ENCODE data around the gene SCUBE2.

DNA sequence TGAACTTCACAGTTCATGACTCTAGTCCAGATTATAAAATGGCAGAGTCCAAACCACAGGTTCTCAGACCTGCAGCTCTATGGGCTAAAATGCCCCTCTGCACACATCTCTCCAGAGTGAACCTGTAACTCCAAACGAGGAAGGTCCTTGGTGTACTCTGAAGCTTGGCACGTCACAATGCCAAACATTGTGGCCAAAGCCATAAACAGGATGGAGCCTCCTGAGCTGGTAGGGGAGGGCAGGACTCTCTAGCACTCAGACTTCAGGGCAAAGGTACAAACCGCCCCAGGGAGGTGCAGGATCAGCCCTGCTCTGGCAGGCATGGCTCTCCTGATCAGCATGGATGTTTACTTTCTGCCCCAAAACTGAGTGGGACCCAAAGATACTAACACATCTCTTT, 2.3 kb downstream of the SCUBE2 start:
- TF ChIP-seq POLR2A (IDR thresholded peaks at IDR 0.05) = no peak
- TF ChIP-seq, protein P1, sequence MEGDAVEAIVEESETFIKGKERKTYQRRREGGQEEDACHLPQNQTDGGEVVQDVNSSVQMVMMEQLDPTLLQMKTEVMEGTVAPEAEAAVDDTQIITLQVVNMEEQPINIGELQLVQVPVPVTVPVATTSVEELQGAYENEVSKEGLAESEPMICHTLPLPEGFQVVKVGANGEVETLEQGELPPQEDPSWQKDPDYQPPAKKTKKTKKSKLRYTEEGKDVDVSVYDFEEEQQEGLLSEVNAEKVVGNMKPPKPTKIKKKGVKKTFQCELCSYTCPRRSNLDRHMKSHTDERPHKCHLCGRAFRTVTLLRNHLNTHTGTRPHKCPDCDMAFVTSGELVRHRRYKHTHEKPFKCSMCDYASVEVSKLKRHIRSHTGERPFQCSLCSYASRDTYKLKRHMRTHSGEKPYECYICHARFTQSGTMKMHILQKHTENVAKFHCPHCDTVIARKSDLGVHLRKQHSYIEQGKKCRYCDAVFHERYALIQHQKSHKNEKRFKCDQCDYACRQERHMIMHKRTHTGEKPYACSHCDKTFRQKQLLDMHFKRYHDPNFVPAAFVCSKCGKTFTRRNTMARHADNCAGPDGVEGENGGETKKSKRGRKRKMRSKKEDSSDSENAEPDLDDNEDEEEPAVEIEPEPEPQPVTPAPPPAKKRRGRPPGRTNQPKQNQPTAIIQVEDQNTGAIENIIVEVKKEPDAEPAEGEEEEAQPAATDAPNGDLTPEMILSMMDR (IDR thresholded peaks at IDR 0.05) = no peak
